Activated CD8-positive, alpha-beta T cell treated with anti-CD3 and anti-CD28 coated beads, Interleukin-2, amount 10 ng/mL, durations not matched to agents 7 days and 5 days (primary cell): Measurements from ENCODE around the gene COG5. TPM values are rescaled to one million over a fixed set of nuclear protein-coding genes. Genes with fewer than 3 reads are reported as not detected.

Experiments
- ATAC-seq: fragments of 150-1000 bp; cut with Tn5 transposase; one replicate; pipeline ENCODE4 v1.10.0; 2021; ENCODE audit warnings: moderate library complexity
- CTCF ChIA-PET: fragments of 350-600 bp; sonication (Branson Sonifier 250); formaldehyde crosslinking; loops from one replicate; lab custom pipeline; 2021; ENCODE audit warnings: antibody characterized with exemption; lab: Charles Lee
- POLR2A ChIA-PET: fragments of 350-600 bp; sonication (Branson Sonifier 250); formaldehyde crosslinking; loops from one replicate; lab custom pipeline; 2021; ENCODE audit warnings: antibody characterized with exemption; lab: Charles Lee
- DNase-seq: peaks from one replicate; pipeline ENCODE4 v3.0.0-alpha.2; 2020
- H3K27ac Mint-ChIP-seq: one replicate; pipeline ENCODE4 v1.8.0; 2021; ENCODE audit warnings: mild to moderate bottlenecking, mixed read lengths
- H3K27me3 Mint-ChIP-seq: one replicate; pipeline ENCODE4 v1.8.0; 2021; ENCODE audit warnings: low read depth, mixed read lengths
- H3K36me3 Mint-ChIP-seq: one replicate; pipeline ENCODE4 v1.8.0; 2021; ENCODE audit warnings: low read depth, mixed read lengths
- H3K4me1 Mint-ChIP-seq: one replicate; pipeline ENCODE4 v1.8.0; 2021; ENCODE audit warnings: low read depth, mixed read lengths
- H3K4me3 Mint-ChIP-seq: one replicate; pipeline ENCODE4 v1.8.0; 2021; ENCODE audit warnings: mild to moderate bottlenecking, mixed read lengths
- H3K9me3 Mint-ChIP-seq: one replicate; pipeline ENCODE4 v1.8.0; 2022; ENCODE audit warnings: mixed read lengths; ENCODE audit not compliant: insufficient read depth
- total RNA-seq, 2 experiments: library from RNA; stranded (reverse); gene quantifications; one replicate each; pipeline ENCODE4 v1.2.3, GENCODE V29; 2021

Gene COG5
- total RNA-seq, 2 experiments from 2014 or later = 31.3 to 31.8 TPM

DNA sequence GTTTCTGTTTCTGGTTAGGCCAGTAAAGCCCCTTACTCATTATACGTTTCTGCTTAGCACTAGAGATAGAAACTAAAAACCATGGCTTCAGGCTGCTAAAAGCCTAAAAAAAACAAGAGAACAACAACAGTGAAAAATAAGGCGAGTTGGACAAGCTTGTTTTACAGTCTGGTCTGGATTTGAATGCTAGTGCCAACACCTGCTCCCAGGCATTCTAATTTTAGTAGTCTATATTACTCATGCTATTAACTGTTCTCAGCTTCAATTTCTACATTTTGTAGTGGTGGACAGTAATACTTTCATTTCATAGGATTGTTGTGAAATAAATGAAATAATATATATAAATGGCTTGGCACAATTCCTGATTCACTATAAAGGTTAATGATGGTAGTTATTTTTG lies 286.4 kb downstream of the COG5 start:
- ATAC-seq = no peak
- H3K9me3 Mint-ChIP-seq = no peaks in the 10 kb centered on the region
- ChIA-PET POLR2A (no interaction called here), CTCF (no interaction called here)
- H3K27ac Mint-ChIP-seq = no peak overlapping the region
- no peaks in the 10 kb centered on the region for H3K27me3 Mint-ChIP-seq
- H3K4me3 Mint-ChIP-seq = no peak overlapping the region
- DNase-seq = no peak
- H3K4me1 Mint-ChIP-seq = peaks cover 4% of the 10 kb centered on the region
- H3K36me3 Mint-ChIP-seq = peaks cover 3% of the 10 kb centered on the region

DNA sequence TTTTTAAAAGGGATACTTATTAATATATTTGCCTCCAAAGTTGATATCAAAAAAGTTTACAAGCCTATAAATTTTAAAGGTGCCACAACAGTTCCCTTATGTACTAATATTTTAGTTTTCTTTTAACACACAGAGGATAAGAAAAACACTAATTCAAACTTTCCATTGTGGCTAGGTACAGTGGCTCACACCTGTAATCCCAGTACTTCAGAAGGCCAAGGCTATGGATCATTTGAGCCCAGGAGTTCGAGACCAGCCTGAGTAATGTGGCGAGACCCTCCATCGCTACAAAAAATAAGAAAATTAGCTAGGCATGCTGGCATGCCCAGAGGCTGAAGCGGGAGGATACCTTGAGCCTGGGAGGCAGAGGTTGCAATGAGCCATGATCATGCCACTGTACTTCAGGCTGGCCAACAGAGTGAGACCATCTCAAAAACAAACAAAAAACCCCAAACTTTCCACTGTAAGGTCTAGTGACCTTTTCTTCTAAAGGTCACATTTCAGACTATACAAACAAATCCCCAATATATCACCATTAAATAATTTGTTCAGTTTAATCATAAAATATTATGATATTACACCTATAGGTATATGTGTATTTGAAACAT lies 287.4 kb downstream of the COG5 start:
- H3K4me1 Mint-ChIP-seq = peaks cover 2% of the 10 kb centered on the region

DNA sequence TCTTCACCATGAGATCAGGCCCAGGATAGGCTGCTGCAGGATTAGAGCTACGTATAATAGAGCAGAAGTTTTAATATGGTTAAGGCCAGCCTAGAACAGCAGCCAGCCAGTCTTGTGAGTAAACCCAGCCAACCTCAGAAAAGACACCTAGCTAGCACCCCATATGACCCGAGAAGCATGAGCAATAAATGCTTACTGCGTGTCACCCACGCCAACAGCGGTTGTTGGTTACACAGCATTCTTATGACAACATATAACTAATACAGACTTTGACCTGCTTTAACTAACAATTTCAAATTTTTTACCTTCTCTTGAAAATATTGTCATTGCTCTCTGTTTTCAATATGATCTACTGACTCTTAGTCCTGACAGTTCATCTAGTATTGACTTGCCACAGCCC lies 289.2 kb downstream of the COG5 start:
- ATAC-seq (no peak), DNase-seq (no peak)
- CTCF ChIA-PET = interaction anchor here (1.3 kb wide), 1 partner anchor 127 kb away, joined by 3 read pairs; no protein-coding TSS in a partner anchor
- no peak overlapping the region for H3K4me3 Mint-ChIP-seq
- peaks cover 5% of the 10 kb centered on the region for H3K36me3 Mint-ChIP-seq
- no peaks in the 10 kb centered on the region for H3K4me1 Mint-ChIP-seq
- no peak overlapping the region for H3K27ac Mint-ChIP-seq
- H3K9me3 Mint-ChIP-seq = no peaks in the 10 kb centered on the region
- H3K27me3 Mint-ChIP-seq = no peaks in the 10 kb centered on the region
- POLR2A ChIA-PET = no interaction called here

More for the DNA sequence above, 287.4 kb downstream of the COG5 start:
- ChIA-PET CTCF (no interaction called here), POLR2A (no interaction called here)
- ATAC-seq = no peak
- Mint-ChIP-seq H3K9me3 (no peaks in the 10 kb centered on the region), H3K27ac (no peak overlapping the region), H3K4me3 (no peak overlapping the region), H3K27me3 (no peaks in the 10 kb centered on the region), H3K36me3 (peaks cover 3% of the 10 kb centered on the region)
- DNase-seq = no peak

DNA sequence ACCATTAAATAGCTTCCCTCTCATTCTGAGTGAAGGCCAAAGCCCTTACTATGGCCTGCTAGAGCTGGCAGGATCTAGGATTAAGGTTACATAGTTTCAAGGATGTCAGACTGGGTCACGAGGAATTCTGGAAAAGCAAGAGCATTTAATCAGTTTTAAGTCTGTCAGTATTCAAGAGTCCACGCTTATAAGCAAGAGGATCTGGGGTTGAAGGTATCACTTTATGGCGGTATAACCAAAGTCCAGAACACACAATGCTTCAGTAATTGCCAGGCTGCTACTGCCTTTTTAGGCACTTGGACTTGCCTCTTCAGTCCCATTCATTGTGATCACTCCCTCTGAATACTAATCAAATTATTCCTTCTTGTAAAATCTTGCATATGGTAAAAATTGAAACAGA lies 293.9 kb downstream of the COG5 start:
- Mint-ChIP-seq H3K9me3 (no peaks in the 10 kb centered on the region), H3K4me1 (no peaks in the 10 kb centered on the region), H3K36me3 (peaks cover 2% of the 10 kb centered on the region), H3K27me3 (no peaks in the 10 kb centered on the region), H3K4me3 (no peak overlapping the region), H3K27ac (no peak overlapping the region)
- ChIA-PET CTCF (no interaction called here), POLR2A (no interaction called here)
- DNase-seq (no peak), ATAC-seq (no peak)

DNA sequence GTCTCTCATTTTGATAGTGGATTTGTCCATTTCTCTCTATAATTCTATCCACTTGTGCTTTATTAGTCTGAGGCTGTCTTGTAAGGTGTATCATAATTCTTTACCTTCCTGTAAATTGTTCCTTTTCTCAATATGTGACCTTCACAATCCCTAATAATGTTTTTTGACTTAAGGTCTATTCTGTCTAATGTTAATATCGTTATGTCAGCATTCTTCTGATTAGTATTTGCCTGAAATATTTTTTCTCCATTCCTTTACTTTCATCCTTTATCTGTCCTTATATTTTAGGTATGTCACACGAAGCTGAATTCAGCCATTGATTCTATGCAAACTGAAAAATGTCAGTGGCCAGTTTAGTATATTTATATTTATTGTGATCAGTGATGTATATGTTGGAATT lies 295.1 kb downstream of the COG5 start:
- H3K9me3 Mint-ChIP-seq = no peaks in the 10 kb centered on the region
- no peak for ATAC-seq
- CTCF ChIA-PET = no interaction called here
- H3K36me3 Mint-ChIP-seq = peaks cover 2% of the 10 kb centered on the region
- no peak for DNase-seq
- POLR2A ChIA-PET = no interaction called here
- H3K27me3 Mint-ChIP-seq = no peaks in the 10 kb centered on the region
- H3K4me1 Mint-ChIP-seq = no peaks in the 10 kb centered on the region
- no peak overlapping the region for H3K4me3 Mint-ChIP-seq
- H3K27ac Mint-ChIP-seq = no peak overlapping the region

DNA sequence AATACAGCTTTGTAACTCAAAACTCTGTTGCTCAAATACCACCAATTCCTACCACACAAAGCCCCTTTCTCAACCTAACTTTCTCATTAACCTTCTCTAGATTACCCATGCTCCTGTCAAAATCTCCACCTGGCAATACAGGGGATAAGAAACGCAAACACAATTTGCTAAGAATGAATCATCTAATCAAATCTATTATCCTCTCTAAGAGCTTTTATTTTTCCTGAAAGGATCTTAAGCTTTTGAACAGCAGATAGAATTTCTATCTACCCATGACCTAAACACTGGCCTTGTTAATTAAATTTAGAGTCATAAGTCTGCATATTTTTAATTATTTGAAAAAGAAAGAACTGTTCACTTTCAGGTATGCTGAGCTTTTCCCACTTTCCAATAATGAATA lies 296.6 kb downstream of the COG5 start:
- Mint-ChIP-seq H3K27ac (no peak overlapping the region), H3K9me3 (no peaks in the 10 kb centered on the region)
- POLR2A ChIA-PET = no interaction called here

DNA sequence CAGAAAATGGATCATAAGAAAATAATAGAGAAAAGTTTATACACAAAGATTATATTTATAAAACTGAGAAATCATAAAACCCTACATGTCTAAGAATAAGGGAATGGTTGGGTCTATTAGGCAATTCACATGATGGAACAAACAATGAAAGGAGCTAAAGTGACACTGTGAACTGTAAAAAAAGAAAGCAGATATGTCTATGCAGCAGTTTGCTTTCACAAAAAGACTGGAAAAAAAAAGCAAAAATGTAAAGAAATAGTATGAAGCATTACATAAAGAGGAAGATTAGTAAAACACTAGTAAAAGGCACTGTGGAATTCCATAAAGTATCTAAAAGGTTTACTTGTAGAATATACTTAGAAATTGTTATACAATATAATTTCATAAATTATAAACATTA lies 299.0 kb downstream of the COG5 start:
- Mint-ChIP-seq H3K4me3 (no peak overlapping the region), H3K27ac (no peak overlapping the region), H3K36me3 (peaks cover 2% of the 10 kb centered on the region), H3K4me1 (no peaks in the 10 kb centered on the region), H3K9me3 (no peaks in the 10 kb centered on the region), H3K27me3 (no peaks in the 10 kb centered on the region)
- POLR2A ChIA-PET = no interaction called here
- no peak for DNase-seq
- CTCF ChIA-PET = no interaction called here
- no peak for ATAC-seq

More for the DNA sequence above, 296.6 kb downstream of the COG5 start:
- H3K4me1 Mint-ChIP-seq = no peaks in the 10 kb centered on the region
- DNase-seq = no peak
- no peak for ATAC-seq
- H3K36me3 Mint-ChIP-seq = peaks cover 2% of the 10 kb centered on the region
- CTCF ChIA-PET = no interaction called here
- H3K27me3 Mint-ChIP-seq = no peaks in the 10 kb centered on the region
- H3K4me3 Mint-ChIP-seq = no peak overlapping the region

DNA sequence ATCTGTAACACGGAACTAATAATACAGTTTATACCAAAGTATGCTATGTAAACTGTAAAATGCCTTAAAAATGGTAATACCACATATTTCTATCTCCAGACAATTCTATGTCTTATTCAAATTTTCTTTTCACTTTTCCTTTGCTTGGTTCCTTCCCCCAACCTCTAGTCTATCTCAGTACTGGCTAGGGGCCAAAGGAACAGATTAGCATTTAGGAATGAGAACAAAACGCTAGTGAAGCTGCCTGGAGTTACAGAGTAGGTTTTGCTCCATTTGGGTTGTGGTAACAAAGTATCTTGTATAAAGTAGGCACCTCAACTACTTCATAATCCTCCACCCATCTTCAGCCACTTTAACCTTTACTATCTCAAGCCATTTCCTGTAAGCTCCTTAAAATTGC lies 300.9 kb downstream of the COG5 start:
- DNase-seq (no peak), ATAC-seq (no peak)
- POLR2A ChIA-PET = interaction anchor here (0.6 kb wide), 1 partner anchor 1195 kb away, joined by 4 read pairs; no protein-coding TSS in a partner anchor
- Mint-ChIP-seq H3K36me3 (peaks cover 2% of the 10 kb centered on the region), H3K9me3 (no peaks in the 10 kb centered on the region), H3K27ac (no peak overlapping the region), H3K4me1 (no peaks in the 10 kb centered on the region), H3K27me3 (no peaks in the 10 kb centered on the region), H3K4me3 (no peak overlapping the region)
- CTCF ChIA-PET = no interaction called here

DNA sequence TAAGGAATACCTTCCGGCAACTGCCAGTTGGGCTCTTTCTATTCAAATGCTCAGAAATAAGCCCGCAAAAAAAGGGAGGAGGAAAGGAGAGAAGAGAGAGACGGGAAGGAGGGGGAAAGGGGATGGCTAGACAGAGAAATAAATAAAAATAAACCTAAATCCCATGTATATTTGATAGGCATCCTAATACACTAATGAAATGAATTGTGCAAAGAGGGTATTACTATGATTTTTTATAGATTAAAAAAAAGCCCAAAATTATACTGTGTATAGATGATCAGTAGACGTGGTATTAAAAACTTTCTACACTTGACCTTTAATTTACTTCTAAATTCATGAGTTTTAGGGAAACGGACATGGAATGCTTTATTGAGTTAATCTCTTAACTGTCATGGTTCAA lies 305.0 kb downstream of the COG5 start:
- DNase-seq (no peak), ATAC-seq (no peak)
- Mint-ChIP-seq H3K4me3 (no peak overlapping the region), H3K27ac (no peak overlapping the region), H3K9me3 (no peaks in the 10 kb centered on the region), H3K27me3 (no peaks in the 10 kb centered on the region), H3K36me3 (peaks cover 2% of the 10 kb centered on the region), H3K4me1 (no peaks in the 10 kb centered on the region)
- ChIA-PET CTCF (no interaction called here), POLR2A (no interaction called here)

DNA sequence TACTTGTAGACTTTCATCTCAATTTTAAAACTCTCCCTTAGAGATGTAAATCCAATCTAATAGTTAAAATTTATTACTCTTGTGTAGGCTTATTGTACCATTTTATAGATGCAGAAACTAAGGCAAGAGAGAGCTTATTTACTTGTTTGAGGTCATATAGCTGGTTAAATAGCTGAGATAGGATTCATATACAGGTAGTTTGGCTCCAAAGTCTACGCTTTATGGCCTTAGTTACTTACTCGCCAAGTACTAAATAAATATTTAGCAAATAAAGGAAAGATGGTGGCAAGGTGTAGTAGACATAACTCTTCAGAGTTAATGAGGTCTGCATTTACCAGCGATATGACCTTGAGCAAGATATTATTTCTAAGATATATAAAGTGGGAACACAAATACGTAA lies 308.1 kb downstream of the COG5 start:
- DNase-seq (no peak), ATAC-seq (no peak)
- Mint-ChIP-seq H3K4me1 (no peaks in the 10 kb centered on the region), H3K27me3 (no peaks in the 10 kb centered on the region), H3K9me3 (no peaks in the 10 kb centered on the region), H3K36me3 (no peaks in the 10 kb centered on the region), H3K4me3 (no peak overlapping the region), H3K27ac (no peak overlapping the region)
- ChIA-PET CTCF (no interaction called here), POLR2A (no interaction called here)

DNA sequence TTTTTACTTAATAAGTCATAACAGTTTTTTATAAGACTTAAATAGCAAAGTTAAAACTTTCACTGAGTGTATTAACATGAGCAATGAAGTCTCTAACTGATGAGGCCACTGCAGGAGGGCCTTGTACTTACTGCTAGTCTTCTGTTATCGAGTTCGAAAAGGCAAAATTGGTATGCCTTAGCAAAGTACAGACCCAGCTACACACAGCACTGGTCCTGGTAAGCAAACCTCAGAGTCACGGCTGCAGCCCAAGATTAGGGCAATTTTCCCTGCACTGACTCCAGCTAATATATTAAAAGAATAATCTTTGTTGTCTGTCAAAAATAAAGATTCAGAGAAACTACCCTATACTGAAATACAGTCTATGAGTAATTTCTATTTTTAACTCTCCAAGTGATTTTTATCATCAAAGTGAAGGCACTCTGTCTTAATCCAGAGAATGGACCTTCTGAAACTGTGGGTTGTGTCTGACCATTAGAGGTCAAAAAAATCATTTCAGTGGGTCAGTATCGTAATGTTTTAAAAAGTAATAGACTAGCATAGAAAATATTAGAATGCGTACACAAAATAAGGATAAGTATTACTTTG lies 309.2 kb downstream of the COG5 start:
- POLR2A ChIA-PET = no interaction called here
- H3K27me3 Mint-ChIP-seq = no peaks in the 10 kb centered on the region
- CTCF ChIA-PET = no interaction called here

DNA sequence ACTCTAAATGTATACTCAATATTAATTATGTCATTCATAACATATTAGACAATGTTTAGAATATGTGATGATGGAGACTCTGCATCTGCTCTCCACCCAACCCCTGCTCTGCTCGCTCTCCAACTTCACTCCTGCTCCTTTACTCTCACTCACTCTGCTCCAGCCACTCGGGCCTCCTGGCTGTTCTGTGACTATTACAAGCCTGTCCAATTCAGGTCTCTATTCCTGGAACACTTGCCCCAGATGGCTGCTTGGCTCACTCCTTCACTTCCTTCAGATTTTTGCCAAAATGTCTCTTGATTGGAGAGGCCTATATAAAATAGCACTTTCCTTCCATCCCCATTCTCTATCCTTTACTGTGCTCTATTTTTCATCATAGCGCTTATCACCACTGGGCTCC lies 310.1 kb downstream of the COG5 start:
- ChIA-PET CTCF (no interaction called here), POLR2A (no interaction called here)
- no peak overlapping the region for H3K27ac Mint-ChIP-seq
- DNase-seq (no peak), ATAC-seq (no peak)
- H3K36me3 Mint-ChIP-seq = no peaks in the 10 kb centered on the region
- H3K27me3 Mint-ChIP-seq = no peaks in the 10 kb centered on the region
- H3K9me3 Mint-ChIP-seq = no peaks in the 10 kb centered on the region
- no peaks in the 10 kb centered on the region for H3K4me1 Mint-ChIP-seq
- H3K4me3 Mint-ChIP-seq = no peak overlapping the region

More for the DNA sequence above, 309.2 kb downstream of the COG5 start:
- no peak overlapping the region for H3K27ac Mint-ChIP-seq
- no peak overlapping the region for H3K4me3 Mint-ChIP-seq
- H3K9me3 Mint-ChIP-seq = no peaks in the 10 kb centered on the region
- H3K4me1 Mint-ChIP-seq = no peaks in the 10 kb centered on the region
- DNase-seq (no peak), ATAC-seq (no peak)
- H3K36me3 Mint-ChIP-seq = no peaks in the 10 kb centered on the region
